GM11168 (cell line): ENCODE data around the gene RNF144A.
"Not testable (repeated sequence)": the region's sequence is repeated elsewhere in the genome, so short reads cannot be mapped to it uniquely, and the experiment has no call there.

ENCODE experiments used
- in situ Hi-C: fragments of 300-500 bp; cut with MboI; formaldehyde crosslinking; loops from one replicate; pipeline ENCODE4 v1.12.0; 2022; ENCODE audit warnings: low sequenced_read_pairs; ENCODE audit not compliant: unreplicated experiment

RNF144A gene

GRCh38 chr2:6994536-6995128 lies 77.4 kb downstream of the RNF144A start:
- in situ Hi-C loops: no loop called here

GRCh38 chr2:6995391-6996097 lies 78.3 kb downstream of the RNF144A start:
- in situ Hi-C loops: no loop called here

- in situ Hi-C loops: no loop called here
Observed at GRCh38 chr2:6999211-6999877, 82.1 kb downstream of the RNF144A start.

- in situ Hi-C loops: not testable (repeated sequence)
Observed at GRCh38 chr2:7001395-7001794, 84.2 kb downstream of the RNF144A start.

- in situ Hi-C loops: no loop called here
Observed at GRCh38 chr2:7003895-7004294, 86.7 kb downstream of the RNF144A start.

GRCh38 chr2:7004636-7005035 lies 87.4 kb downstream of the RNF144A start:
- in situ Hi-C loops: no loop called here

- in situ Hi-C loops: no loop called here
Observed at GRCh38 chr2:7007488-7007845, 90.3 kb downstream of the RNF144A start.

- in situ Hi-C loops: no loop called here
Observed at GRCh38 chr2:7007846-7008741, 90.9 kb downstream of the RNF144A start.

- in situ Hi-C loops: no loop called here
Observed at GRCh38 chr2:7009207-7009911, 92.1 kb downstream of the RNF144A start.

GRCh38 chr2:7010391-7011054 lies 93.3 kb downstream of the RNF144A start:
- in situ Hi-C loops: no loop called here

- in situ Hi-C loops: no loop called here
Observed at GRCh38 chr2:7011356-7012083, 94.3 kb downstream of the RNF144A start.

GRCh38 chr2:7012141-7012764 lies 95.0 kb downstream of the RNF144A start:
- in situ Hi-C loops: no loop called here

GRCh38 chr2:7013471-7014160 lies 96.4 kb downstream of the RNF144A start:
- in situ Hi-C loops: no loop called here

GRCh38 chr2:7014174-7014640 lies 97.0 kb downstream of the RNF144A start:
- in situ Hi-C loops: no loop called here

GRCh38 chr2:7015007-7015950 lies 98.1 kb downstream of the RNF144A start:
- in situ Hi-C loops: no loop called here

GRCh38 chr2:7016148-7016547 lies 98.9 kb downstream of the RNF144A start:
- in situ Hi-C loops: no loop called here
